Measurements from ENCODE around the gene SLIT3. TPM values are rescaled to one million over a fixed set of nuclear protein-coding genes. Genes with fewer than 3 reads are reported as not detected.

SLIT3 gene
- total RNA-seq, 1 donor from 2014 or later = not detected

GRCh38 chr5:169299663-169300467 is 1.1 kb downstream of the SLIT3 start:
- no peak for DNase-seq (ENCODE audit: low read depth in 2 of 2)

GRCh38 chr5:169299191-169299662 is 1.7 kb downstream of the SLIT3 start:
- no peak for DNase-seq (ENCODE audit: low read depth in 2 of 2)

GRCh38 chr5:169298193-169298592 is 2.7 kb downstream of the SLIT3 start:
- no peak for DNase-seq (ENCODE audit: low read depth in 2 of 2)

- no peak for DNase-seq (ENCODE audit: low read depth in 2 of 2)
Measured at GRCh38 chr5:169296419-169297143, 4.4 kb downstream of the SLIT3 start.

GRCh38 chr5:169295306-169295705 is 5.6 kb downstream of the SLIT3 start:
- DNase-seq (ENCODE audit: low read depth in 2 of 2) = no peak

- DNase-seq (ENCODE audit: low read depth in 2 of 2) = no peak
Measured at GRCh38 chr5:169294621-169295020, 6.3 kb downstream of the SLIT3 start.

- DNase-seq (ENCODE audit: low read depth in 2 of 2) = no peak
Measured at GRCh38 chr5:169291877-169292276, 9.1 kb downstream of the SLIT3 start.

- DNase-seq (ENCODE audit: low read depth in 2 of 2) = no peak
Measured at GRCh38 chr5:169290895-169291294, 10.0 kb downstream of the SLIT3 start.

GRCh38 chr5:169289520-169289919 is 11.4 kb downstream of the SLIT3 start:
- DNase-seq (ENCODE audit: low read depth in 2 of 2) = no peak

- DNase-seq (ENCODE audit: low read depth in 2 of 2) = no peak
Measured at GRCh38 chr5:169288066-169288930, 12.6 kb downstream of the SLIT3 start.

- DNase-seq (ENCODE audit: low read depth in 2 of 2) = no peak
Measured at GRCh38 chr5:169287529-169287928, 13.4 kb downstream of the SLIT3 start.

- no peak for DNase-seq (ENCODE audit: low read depth in 2 of 2)
Measured at GRCh38 chr5:169286572-169287300, 14.2 kb downstream of the SLIT3 start.

- DNase-seq (ENCODE audit: low read depth in 2 of 2) = no peak
Measured at GRCh38 chr5:169283887-169284286, 17.1 kb downstream of the SLIT3 start.

- no peak for DNase-seq (ENCODE audit: low read depth in 2 of 2)
Measured at GRCh38 chr5:169281625-169282024, 19.3 kb downstream of the SLIT3 start.

- no peak for DNase-seq (ENCODE audit: low read depth in 2 of 2)
Measured at GRCh38 chr5:169280696-169281095, 20.2 kb downstream of the SLIT3 start.

- no peak for DNase-seq (ENCODE audit: low read depth in 2 of 2)
Measured at GRCh38 chr5:169280286-169280685, 20.7 kb downstream of the SLIT3 start.

- DNase-seq (ENCODE audit: low read depth in 2 of 2) = no peak
Measured at GRCh38 chr5:169279125-169279524, 21.8 kb downstream of the SLIT3 start.

GRCh38 chr5:169273881-169274280 is 27.1 kb downstream of the SLIT3 start:
- no peak for DNase-seq (ENCODE audit: low read depth in 2 of 2)

- DNase-seq (ENCODE audit: low read depth in 2 of 2) = no peak
Measured at GRCh38 chr5:169273451-169273850, 27.5 kb downstream of the SLIT3 start.

GRCh38 chr5:169272731-169273427 is 28.1 kb downstream of the SLIT3 start:
- DNase-seq (ENCODE audit: low read depth in 2 of 2) = no peak

GRCh38 chr5:169272111-169272510 is 28.8 kb downstream of the SLIT3 start:
- no peak for DNase-seq (ENCODE audit: low read depth in 2 of 2)
